Daoy (cell line): ENCODE data around the gene GOLGA8A. TPM values are rescaled to one million over a fixed set of nuclear protein-coding genes. Genes with fewer than 3 reads are reported as not detected.
"Not testable (repeated sequence)": the region's sequence is repeated elsewhere in the genome, so short reads cannot be mapped to it uniquely, and the experiment has no call there.

Experiments used
- DNase-seq: peaks from one replicate; pipeline ENCODE4 v3.0.0-alpha.2; 2015; ENCODE audit warnings: low read depth
- total RNA-seq: library from RNA; depleted of rRNA; stranded (reverse); fragments of >200 nt; shearing (Covaris generic); gene quantifications from 2 replicates; pipeline ENCODE4 v1.2.3, GENCODE V29; 2014; rRNA removed

The GOLGA8A gene
- total RNA-seq, 1 experiment from 2014 or later: 19.6 TPM

- not testable (repeated sequence) for DNase-seq
Observed at GRCh38 chr15:34409511-34409910, 28.1 kb downstream of the GOLGA8A start.

- not testable (repeated sequence) for DNase-seq
Observed at GRCh38 chr15:34408973-34409372, 28.6 kb downstream of the GOLGA8A start.

DNA sequence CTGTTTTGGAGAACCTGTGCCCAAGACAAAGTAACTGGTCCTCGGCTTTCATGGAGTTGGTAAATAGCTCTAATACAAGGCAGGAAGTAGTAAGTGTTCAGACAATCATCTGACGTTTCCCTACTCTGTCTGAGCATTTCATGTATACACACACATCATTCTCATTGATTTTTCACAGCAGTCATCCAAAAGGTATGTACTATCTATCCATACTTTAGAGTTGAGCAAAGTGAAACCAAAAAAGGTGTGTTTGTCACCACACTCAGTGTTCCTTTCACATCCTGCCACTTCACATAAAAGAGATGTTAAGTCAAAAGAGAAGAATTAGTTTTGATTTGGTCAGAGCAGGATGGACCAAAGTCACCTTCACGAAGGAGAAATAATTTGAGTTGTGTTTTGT, 33.7 kb downstream of the GOLGA8A start:
- not testable (repeated sequence) for DNase-seq

DNA sequence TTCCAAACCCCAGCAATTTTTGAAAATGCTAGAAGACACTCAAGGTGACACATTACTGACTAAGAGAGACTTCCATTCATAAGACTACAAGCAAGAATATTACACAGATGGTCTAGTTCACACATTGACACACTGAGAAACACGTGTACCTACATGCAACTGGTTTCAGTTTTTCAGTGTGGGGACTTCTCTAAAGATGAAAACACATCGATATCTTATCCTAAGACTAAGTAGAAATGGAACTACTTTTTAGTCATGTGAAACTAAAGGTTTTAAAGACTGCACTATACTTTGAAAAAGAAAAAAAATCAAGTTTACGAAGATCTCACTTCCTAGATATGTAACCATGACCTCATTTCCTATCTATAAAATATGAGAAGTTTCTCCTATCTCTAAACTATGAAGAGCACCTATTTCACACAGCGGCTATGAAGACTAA, 34.4 kb downstream of the GOLGA8A start:
- not testable (repeated sequence) for DNase-seq

DNA sequence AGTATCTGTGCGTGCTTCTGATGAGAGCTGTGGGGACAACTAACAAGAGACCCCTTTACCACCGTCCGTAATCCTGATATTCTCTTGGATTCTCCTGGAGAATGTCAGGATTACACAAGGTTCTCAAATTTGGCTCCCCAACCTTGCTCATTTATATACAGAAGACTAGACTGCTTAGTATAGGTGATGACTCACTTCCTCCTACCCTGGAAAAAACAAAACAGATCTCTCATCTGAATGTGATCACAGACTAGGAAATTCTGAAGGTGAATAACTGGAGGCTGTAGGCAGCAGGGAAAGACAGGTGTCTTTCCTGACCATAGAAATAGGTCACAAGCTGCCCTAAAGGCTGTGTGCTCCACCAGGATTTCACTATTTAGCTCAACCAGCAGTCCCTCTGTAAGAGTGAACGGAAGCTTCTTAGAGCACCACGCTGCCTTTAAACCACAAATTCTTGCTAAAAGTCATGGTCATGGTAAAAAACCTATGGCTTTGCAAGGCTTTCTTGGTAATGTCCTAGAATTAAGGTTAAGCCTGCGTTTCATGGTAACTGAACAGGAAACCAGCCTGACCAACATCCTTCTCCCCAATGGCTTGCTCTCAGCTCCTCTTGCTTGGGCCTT, 39.9 kb downstream of the GOLGA8A start:
- DNase-seq: not testable (repeated sequence)

DNA sequence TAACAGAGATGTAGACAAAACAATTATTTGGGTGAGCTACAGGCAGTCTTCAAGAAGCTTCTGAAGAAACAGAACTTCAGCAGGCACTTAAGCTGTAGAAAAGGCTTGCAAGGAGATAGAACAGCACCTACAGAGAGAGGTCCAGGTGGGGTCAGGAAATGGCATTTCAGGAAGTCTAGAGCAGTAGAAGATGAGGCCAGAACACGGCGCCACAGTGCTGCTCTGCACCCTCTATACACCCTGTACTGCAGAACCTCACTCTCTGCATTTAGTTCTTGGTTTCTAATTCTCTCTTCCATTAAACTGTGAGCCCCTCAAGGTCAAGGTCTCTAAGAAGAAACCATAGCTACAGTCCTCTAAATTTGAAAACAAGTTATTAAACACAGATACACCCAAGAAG, 44.6 kb downstream of the GOLGA8A start:
- DNase-seq: not testable (repeated sequence)

- DNase-seq: not testable (repeated sequence)
Observed at GRCh38 chr15:34389594-34390086, 48.0 kb downstream of the GOLGA8A start.

Other genes starting within 250 kb of the GOLGA8A start
- 47.8 and 54.4 TPM in 2 replicates for gene KATNBL1, start 227.7 kb downstream of the GOLGA8A start, total RNA-seq
- 266 and 281 TPM in 2 replicates for gene EMC4, start 212.8 kb downstream of the GOLGA8A start, total RNA-seq
- 2.4 and 4.3 TPM in 2 replicates for gene SLC12A6, start 100.0 kb downstream of the GOLGA8A start, total RNA-seq
- gene NOP10, start 94.7 kb downstream of the GOLGA8A start, total RNA-seq: 241 and 246 TPM in 2 replicates
- not detected in 2 replicates for gene NUTM1, start 94.5 kb downstream of the GOLGA8A start, total RNA-seq
- 10.7 and 11.6 TPM in 2 replicates for gene LPCAT4, start 70.6 kb downstream of the GOLGA8A start, total RNA-seq
- gene GOLGA8B, start 145.8 kb upstream of the GOLGA8A start, total RNA-seq: 19.9 and 22.6 TPM in 2 replicates